ENCODE results near the gene XRCC4.
"Not testable (repeated sequence)": the region's sequence is repeated elsewhere in the genome, so short reads cannot be mapped to it uniquely, and the experiment has no call there.

GRCh38 chr5:83152996-83153395 lies 75.6 kb downstream of the XRCC4 start:
- not testable (repeated sequence) for TF ChIP-seq POLR2AphosphoS5, POLR2A (IDR thresholded peaks at IDR 0.05; ENCODE audit: low read depth, low read length)
